H9 (cell line): ENCODE measurements around the gene GATA5. TPM values are rescaled to one million over a fixed set of nuclear protein-coding genes. Genes with fewer than 3 reads are reported as not detected.
A peak's percentile ranks its signal among the peaks of the same experiment; 100 is the strongest.

ENCODE experiments used
- DNase-seq: peaks from one replicate; pipeline ENCODE4 v3.0.0-alpha.2; 2017
- H2AFZ ChIP-seq: one replicate; pipeline ENCODE4 v1.6.1; 2013; ENCODE audit warnings: mild to moderate bottlenecking, low read length, control low read depth, moderate library complexity
- H2AK5ac ChIP-seq: 2 replicates; pipeline ENCODE4 v1.6.1; 2013; ENCODE audit warnings: low read length, control low read depth, mixed read lengths; ENCODE audit not compliant: insufficient read length
- H2BK120ac ChIP-seq: one replicate; pipeline ENCODE4 v1.6.1; 2013; ENCODE audit warnings: low read depth, mild to moderate bottlenecking, low read length, control low read depth, inconsistent platforms; ENCODE audit not compliant: poor library complexity, severe bottlenecking
- H2BK12ac ChIP-seq: 2 replicates; pipeline ENCODE4 v1.6.1; 2013; ENCODE audit warnings: low read length, control low read depth, mixed read lengths, low read depth; ENCODE audit not compliant: insufficient read length
- H2BK15ac ChIP-seq: 2 replicates; pipeline ENCODE4 v1.6.1; 2013; ENCODE audit warnings: low read depth, low read length, control low read depth
- H2BK20ac ChIP-seq: one replicate; pipeline ENCODE4 v1.6.1; 2013; ENCODE audit warnings: low read depth, mild to moderate bottlenecking, low read length, control low read depth, inconsistent platforms; ENCODE audit not compliant: poor library complexity, severe bottlenecking
- H2BK5ac ChIP-seq: 2 replicates; pipeline ENCODE4 v1.6.1; 2013; ENCODE audit warnings: low read length, control low read depth, mixed read lengths; ENCODE audit not compliant: insufficient read length
- H3K14ac ChIP-seq: 2 replicates; pipeline ENCODE4 v1.6.1; 2013; ENCODE audit warnings: low read length, control low read depth; ENCODE audit not compliant: insufficient read depth
- H3K18ac ChIP-seq: 2 replicates; pipeline ENCODE4 v1.6.1; 2013; ENCODE audit warnings: low read depth, mild to moderate bottlenecking, mixed read lengths, low read length, control low read depth; ENCODE audit not compliant: insufficient read length
- H3K23ac ChIP-seq: 2 replicates; pipeline ENCODE4 v1.6.1; 2013; ENCODE audit warnings: low read length, control low read depth, mixed read lengths, low read depth; ENCODE audit not compliant: insufficient read length
- H3K23me2 ChIP-seq: 2 replicates; pipeline ENCODE4 v1.6.1; 2013; ENCODE audit warnings: low read depth, mild to moderate bottlenecking, mixed read lengths, low read length, control low read depth; ENCODE audit not compliant: insufficient read length, poor library complexity, severe bottlenecking
- H3K27ac ChIP-seq: 2 replicates; pipeline ENCODE4 v1.5.1; 2013; ENCODE audit warnings: low read length, control low read depth, mixed read lengths, low read depth; ENCODE audit not compliant: insufficient read length
- H3K27me3 ChIP-seq: 2 replicates; pipeline ENCODE4 v1.6.1; 2013; ENCODE audit warnings: low read length, control low read depth, inconsistent platforms; ENCODE audit not compliant: insufficient read depth
- H3K4ac ChIP-seq: 2 replicates; pipeline ENCODE4 v1.6.1; 2013; ENCODE audit warnings: low read depth, mild to moderate bottlenecking, control low read depth, inconsistent platforms, low read length, moderate library complexity
- H3K4me1 ChIP-seq: 2 replicates; pipeline ENCODE4 v1.6.1; 2013; ENCODE audit warnings: low read length, control low read depth, inconsistent platforms; ENCODE audit not compliant: insufficient read depth
- H3K4me2 ChIP-seq: 2 replicates; pipeline ENCODE4 v1.6.1; 2013; ENCODE audit warnings: low read length, control low read depth, mixed read lengths; ENCODE audit not compliant: insufficient read length, insufficient read depth
- H3K56ac ChIP-seq: 2 replicates; pipeline ENCODE4 v1.6.1; 2013; ENCODE audit warnings: low read depth, mild to moderate bottlenecking, mixed read lengths, low read length, control low read depth; ENCODE audit not compliant: insufficient read length
- H3K79me1 ChIP-seq: 2 replicates; pipeline ENCODE4 v1.6.1; 2013; ENCODE audit warnings: low read depth, mild to moderate bottlenecking, moderate library complexity, low read length, control low read depth, inconsistent platforms; ENCODE audit not compliant: insufficient read depth, poor library complexity, severe bottlenecking
- H3K79me2 ChIP-seq: 2 replicates; pipeline ENCODE4 v1.6.1; 2013; ENCODE audit warnings: low read length, control low read depth, inconsistent platforms; ENCODE audit not compliant: insufficient read depth
- H3K9ac ChIP-seq: 2 replicates; pipeline ENCODE4 v1.6.1; 2013; ENCODE audit warnings: low read length, control low read depth, mixed read lengths; ENCODE audit not compliant: insufficient read length; ENCODE audit errors: extremely low read depth
- H3K9me3 ChIP-seq: one replicate; pipeline ENCODE4 v1.6.1; 2013; ENCODE audit warnings: low read depth, low read length, inconsistent platforms; ENCODE audit not compliant: control insufficient read depth
- H3T11ph ChIP-seq: one replicate; pipeline ENCODE4 v1.6.1; 2013; ENCODE audit warnings: mild to moderate bottlenecking, low read length, control low read depth, inconsistent platforms
- H4K20me1 ChIP-seq: one replicate; pipeline ENCODE4 v1.6.1; 2013; ENCODE audit not compliant: control insufficient read depth, insufficient read length, insufficient read depth
- H4K5ac ChIP-seq: 2 replicates; pipeline ENCODE4 v1.6.1; 2013; ENCODE audit warnings: low read depth, mild to moderate bottlenecking, mixed read lengths, low read length, control low read depth; ENCODE audit not compliant: insufficient read length
- H4K8ac ChIP-seq: replicated peaks from 2 replicates; pipeline ENCODE4 v1.6.1; 2013; ENCODE audit warnings: low read length, control low read depth, mixed read lengths, low read depth; ENCODE audit not compliant: insufficient read length
- H4K91ac ChIP-seq: 2 replicates; pipeline ENCODE4 v1.6.1; 2013; ENCODE audit warnings: low read depth, mild to moderate bottlenecking, moderate library complexity, mixed read lengths, low read length, control low read depth; ENCODE audit not compliant: insufficient read length
- H3K27ac Mint-ChIP-seq, 3 experiments: 2 replicates in 2 of 3; 3 replicates in 1 of 3; pipeline ENCODE4 v1.8.0; 2020 to 2021; ENCODE audit warnings: mixed read lengths in 3 of 3, mild to moderate bottlenecking in 1 of 3, moderate library complexity in 1 of 3
- H3K27me3 Mint-ChIP-seq: 2 replicates; pipeline ENCODE4 v1.8.0; 2021; ENCODE audit warnings: low read depth, mild to moderate bottlenecking, moderate library complexity, mixed read lengths
- H3K36me3 Mint-ChIP-seq, 3 experiments: 2 replicates in 2 of 3; 3 replicates in 1 of 3; pipeline ENCODE4 v1.8.0; 2020 to 2021; ENCODE audit warnings: low read depth in 3 of 3, mixed read lengths in 3 of 3; ENCODE audit not compliant: insufficient read depth in 1 of 3
- H3K4me1 Mint-ChIP-seq, 2 experiments: 2 replicates each; pipeline ENCODE4 v1.8.0; 2020; ENCODE audit warnings: mixed read lengths in 2 of 2
- H3K4me3 Mint-ChIP-seq, 2 experiments: 2 replicates in 1 of 2; 3 replicates in 1 of 2; pipeline ENCODE4 v1.8.0; 2020 to 2021; ENCODE audit warnings: mild to moderate bottlenecking in 2 of 2, mixed read lengths in 2 of 2, moderate library complexity in 1 of 2
- H3K9me3 Mint-ChIP-seq, 2 experiments: 2 replicates in 1 of 2; 3 replicates in 1 of 2; pipeline ENCODE4 v1.8.0; 2020; ENCODE audit warnings: mild to moderate bottlenecking in 2 of 2, mixed read lengths in 2 of 2, moderate library complexity in 1 of 2
- WGBS: extraction: QIAGEN DNeasy Blood & Tissue Kit; methylation state at CpG from one replicate; pipeline ENCODE4 v1.1.7; 2013; ENCODE audit warnings: missing lambda C conversion rate, low lambda C conversion rate, mixed read lengths; ENCODE audit not compliant: insufficient read length; ENCODE audit errors: extremely low coverage; 5-methylcytosine and 5-hydroxymethylcytosine counted together
- total RNA-seq: library from RNA; stranded (reverse); gene quantifications from 2 replicates; pipeline ENCODE4 v1.2.1, GENCODE V29; 2021
- TF ChIP-seq, protein P1 (sequence below): fragments of 200-600 bp; sonication (generic); conservative IDR thresholded peaks from 3 replicates; pipeline ENCODE4 v1.8.0; 2021; ENCODE audit warnings: antibody characterized with exemption, mild to moderate bottlenecking

GATA5 gene
- total RNA-seq, 1 experiment from 2014 or later, result 0.24 TPM

DNA sequence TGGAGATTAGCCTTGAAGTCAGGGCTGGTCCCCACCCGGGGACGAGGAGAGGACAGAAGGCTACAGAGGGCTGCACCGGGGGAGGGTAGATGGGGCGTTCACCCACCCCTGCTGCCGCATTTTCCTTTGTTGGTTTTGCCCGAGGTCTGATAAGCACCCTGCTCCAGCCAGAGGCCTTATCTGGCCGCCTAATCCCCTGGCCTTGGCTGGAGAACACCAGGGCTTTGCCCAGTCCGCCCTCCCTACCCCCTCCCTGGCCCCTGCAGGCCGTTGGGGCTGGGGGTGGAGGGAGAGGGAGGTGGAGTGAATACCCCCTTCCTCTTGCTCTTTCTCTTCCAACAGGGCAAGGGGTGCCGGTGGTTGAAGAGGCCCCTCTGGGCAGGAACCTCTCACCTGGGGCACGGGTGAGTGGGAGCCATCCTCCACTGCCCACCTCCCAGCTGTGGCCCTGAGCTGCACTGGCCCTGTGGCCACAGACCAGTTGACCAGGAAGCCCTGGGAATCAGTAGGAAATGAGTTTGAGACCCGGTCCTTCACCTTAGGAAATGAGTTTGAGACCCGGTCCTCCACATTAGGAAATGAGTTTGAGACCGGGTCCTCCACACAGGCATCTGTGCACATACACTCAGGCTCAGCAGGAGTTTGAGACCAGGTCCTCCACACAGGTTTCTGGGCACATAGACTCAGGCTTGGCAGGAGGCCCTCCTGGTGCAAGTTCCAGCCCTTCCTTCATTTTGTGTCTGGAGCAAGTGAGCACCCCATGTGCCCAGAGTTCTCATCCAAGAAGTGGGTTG lies 12.0 kb upstream of the GATA5 start:
- H3K18ac ChIP-seq, result no peak overlapping the region
- H3K27me3 ChIP-seq, result peaks cover 9% of the 10 kb centered on the region; the same call in 1 of the 2 replicates
- no peak overlapping the region for H3K4me2 ChIP-seq
- no peaks in the 10 kb centered on the region; the same call in 1 of the 2 replicates for H3K4me1 ChIP-seq
- H3T11ph ChIP-seq, result no peak overlapping the region
- Mint-ChIP-seq H3K4me3 (no peak overlapping the region), H3K4me1 (peaks cover 9 to 29% of the 10 kb centered on the region in 2 experiments), H3K27ac (peak overlapping the region in 1 of 3 experiments; percentile 59; a peak in 1 of 7 replicates), H3K36me3 (no peaks in the 10 kb centered on the region), H3K9me3 (no peaks in the 10 kb centered on the region), H3K27me3 (peaks cover 51% of the 10 kb centered on the region)
- no CpG with 5 or more reads among the region's 14 CpGs for WGBS
- no peak overlapping the region for H4K5ac ChIP-seq
- TF ChIP-seq, protein P1, sequence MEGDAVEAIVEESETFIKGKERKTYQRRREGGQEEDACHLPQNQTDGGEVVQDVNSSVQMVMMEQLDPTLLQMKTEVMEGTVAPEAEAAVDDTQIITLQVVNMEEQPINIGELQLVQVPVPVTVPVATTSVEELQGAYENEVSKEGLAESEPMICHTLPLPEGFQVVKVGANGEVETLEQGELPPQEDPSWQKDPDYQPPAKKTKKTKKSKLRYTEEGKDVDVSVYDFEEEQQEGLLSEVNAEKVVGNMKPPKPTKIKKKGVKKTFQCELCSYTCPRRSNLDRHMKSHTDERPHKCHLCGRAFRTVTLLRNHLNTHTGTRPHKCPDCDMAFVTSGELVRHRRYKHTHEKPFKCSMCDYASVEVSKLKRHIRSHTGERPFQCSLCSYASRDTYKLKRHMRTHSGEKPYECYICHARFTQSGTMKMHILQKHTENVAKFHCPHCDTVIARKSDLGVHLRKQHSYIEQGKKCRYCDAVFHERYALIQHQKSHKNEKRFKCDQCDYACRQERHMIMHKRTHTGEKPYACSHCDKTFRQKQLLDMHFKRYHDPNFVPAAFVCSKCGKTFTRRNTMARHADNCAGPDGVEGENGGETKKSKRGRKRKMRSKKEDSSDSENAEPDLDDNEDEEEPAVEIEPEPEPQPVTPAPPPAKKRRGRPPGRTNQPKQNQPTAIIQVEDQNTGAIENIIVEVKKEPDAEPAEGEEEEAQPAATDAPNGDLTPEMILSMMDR, result no peak
- H2BK5ac ChIP-seq, result no peak overlapping the region
- no peak overlapping the region for H2BK120ac ChIP-seq
- no peak overlapping the region for H4K91ac ChIP-seq
- no peak overlapping the region for H3K4ac ChIP-seq
- no peak overlapping the region for H2AFZ ChIP-seq
- no peak overlapping the region for H3K27ac ChIP-seq
- no peaks in the 10 kb centered on the region for H3K9me3 ChIP-seq
- H2AK5ac ChIP-seq, result no peak overlapping the region
- DNase-seq, result no peak
- H3K23ac ChIP-seq, result no peak overlapping the region
- H3K14ac ChIP-seq, result no peak overlapping the region
- H3K79me1 ChIP-seq, result no peaks in the 10 kb centered on the region
- H3K9ac ChIP-seq, result no peak overlapping the region
- no peak overlapping the region for H4K8ac ChIP-seq
- no peak overlapping the region for H2BK12ac ChIP-seq
- H4K20me1 ChIP-seq, result no peaks in the 10 kb centered on the region
- no peak overlapping the region for H2BK15ac ChIP-seq
- H3K23me2 ChIP-seq, result no peaks in the 10 kb centered on the region
- H3K79me2 ChIP-seq, result no peaks in the 10 kb centered on the region
- H3K56ac ChIP-seq, result no peak overlapping the region
- H2BK20ac ChIP-seq, result no peak overlapping the region
